ENCODE data around the gene CYLD.

Gene CYLD

DNA sequence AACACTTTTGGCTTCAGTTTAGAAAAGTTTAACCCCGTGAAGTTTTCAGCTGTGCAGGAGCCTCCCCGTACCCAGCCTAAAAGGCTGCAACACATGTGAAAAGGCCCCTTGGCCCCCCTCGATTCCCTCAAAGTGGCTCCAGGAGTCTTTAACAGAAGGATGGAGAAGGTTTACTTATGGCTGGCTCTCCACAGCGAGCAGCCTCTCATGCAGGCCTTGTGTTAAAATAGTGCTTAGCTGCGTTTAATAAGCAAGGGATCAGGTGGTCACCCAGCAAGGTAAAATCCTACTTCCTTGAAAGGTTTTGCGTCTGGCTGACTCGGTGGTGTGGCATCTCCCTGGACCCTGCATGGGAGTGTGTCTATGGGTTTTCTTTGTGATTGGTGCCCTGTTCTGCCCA is 8.4 kb upstream of the CYLD start:
- Histone ChIP-seq H3K4me2 (ENCODE audit: low read length) (no peak overlapping the region), H3K79me2 (ENCODE audit: low read length) (no peaks in the 10 kb centered on the region), H3K4me3 (ENCODE audit: low read length) (no peak overlapping the region), H2AFZ (ENCODE audit: low read depth, low read length) (no peak overlapping the region), H3K27ac (ENCODE audit: low read length) (no peak overlapping the region), H4K20me1 (ENCODE audit: insufficient read depth, low read length) (no peaks in the 10 kb centered on the region), H3K27me3 (ENCODE audit: low read depth, low read length) (no peaks in the 10 kb centered on the region), H3K9me3 (ENCODE audit: insufficient read depth, low read length) (no peaks in the 10 kb centered on the region), H3K9ac (ENCODE audit: low read length) (no peak overlapping the region), H3K36me3 (replicated peaks; ENCODE audit: low read depth, low read length) (no peaks in the 10 kb centered on the region), H3K4me1 (ENCODE audit: low read length) (no peaks in the 10 kb centered on the region)
- TF ChIP-seq, protein P1, sequence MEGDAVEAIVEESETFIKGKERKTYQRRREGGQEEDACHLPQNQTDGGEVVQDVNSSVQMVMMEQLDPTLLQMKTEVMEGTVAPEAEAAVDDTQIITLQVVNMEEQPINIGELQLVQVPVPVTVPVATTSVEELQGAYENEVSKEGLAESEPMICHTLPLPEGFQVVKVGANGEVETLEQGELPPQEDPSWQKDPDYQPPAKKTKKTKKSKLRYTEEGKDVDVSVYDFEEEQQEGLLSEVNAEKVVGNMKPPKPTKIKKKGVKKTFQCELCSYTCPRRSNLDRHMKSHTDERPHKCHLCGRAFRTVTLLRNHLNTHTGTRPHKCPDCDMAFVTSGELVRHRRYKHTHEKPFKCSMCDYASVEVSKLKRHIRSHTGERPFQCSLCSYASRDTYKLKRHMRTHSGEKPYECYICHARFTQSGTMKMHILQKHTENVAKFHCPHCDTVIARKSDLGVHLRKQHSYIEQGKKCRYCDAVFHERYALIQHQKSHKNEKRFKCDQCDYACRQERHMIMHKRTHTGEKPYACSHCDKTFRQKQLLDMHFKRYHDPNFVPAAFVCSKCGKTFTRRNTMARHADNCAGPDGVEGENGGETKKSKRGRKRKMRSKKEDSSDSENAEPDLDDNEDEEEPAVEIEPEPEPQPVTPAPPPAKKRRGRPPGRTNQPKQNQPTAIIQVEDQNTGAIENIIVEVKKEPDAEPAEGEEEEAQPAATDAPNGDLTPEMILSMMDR (IDR thresholded peaks at IDR 0.05; ENCODE audit: low read depth, low read length) = no peak
- TF ChIP-seq EZH2phosphoT487 (IDR thresholded peaks at IDR 0.05; ENCODE audit: low read depth) = no peak

DNA sequence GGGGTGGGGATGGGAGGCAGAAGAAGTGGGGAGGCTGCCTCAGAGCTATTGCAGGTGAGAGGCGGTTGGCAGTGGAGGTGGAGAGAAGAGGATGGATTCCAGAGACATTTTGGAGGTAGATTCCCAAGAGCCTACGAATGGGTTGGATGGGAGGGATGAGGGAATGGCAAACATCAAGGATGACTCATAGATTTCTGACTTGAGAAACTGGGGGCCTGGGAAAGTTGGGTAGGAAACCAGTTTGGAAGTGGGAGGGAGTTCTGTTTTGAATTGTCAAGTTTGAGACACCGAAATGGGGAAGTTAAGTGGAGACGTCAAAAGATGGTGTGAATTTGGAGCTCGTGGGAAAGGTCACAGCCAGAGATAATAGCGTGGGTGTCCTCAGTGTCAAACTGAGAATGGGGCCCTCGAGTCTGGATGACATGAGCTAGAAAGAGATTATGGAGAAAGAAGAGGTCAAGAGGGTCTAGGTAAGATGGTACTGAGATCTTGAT is 6.2 kb upstream of the CYLD start:
- no peaks in the 10 kb centered on the region for H3K9me3 ChIP-seq (ENCODE audit: insufficient read depth, low read length)
- no peaks in the 10 kb centered on the region for H4K20me1 ChIP-seq (ENCODE audit: insufficient read depth, low read length)
- H3K36me3 ChIP-seq (replicated peaks; ENCODE audit: low read depth, low read length) = no peaks in the 10 kb centered on the region
- H3K9ac ChIP-seq (ENCODE audit: low read length) = no peak overlapping the region
- H2AFZ ChIP-seq (ENCODE audit: low read depth, low read length) = no peak overlapping the region
- H3K27me3 ChIP-seq (ENCODE audit: low read depth, low read length) = no peaks in the 10 kb centered on the region
- TF ChIP-seq, protein P1 (IDR thresholded peaks at IDR 0.05; ENCODE audit: low read depth, low read length) = no peak
- no peaks in the 10 kb centered on the region for H3K79me2 ChIP-seq (ENCODE audit: low read length)
- no peaks in the 10 kb centered on the region for H3K4me1 ChIP-seq (ENCODE audit: low read length)
- no peak overlapping the region for H3K4me2 ChIP-seq (ENCODE audit: low read length)
- H3K4me3 ChIP-seq (ENCODE audit: low read length) = no peak overlapping the region
- no peak overlapping the region for H3K27ac ChIP-seq (ENCODE audit: low read length)

DNA sequence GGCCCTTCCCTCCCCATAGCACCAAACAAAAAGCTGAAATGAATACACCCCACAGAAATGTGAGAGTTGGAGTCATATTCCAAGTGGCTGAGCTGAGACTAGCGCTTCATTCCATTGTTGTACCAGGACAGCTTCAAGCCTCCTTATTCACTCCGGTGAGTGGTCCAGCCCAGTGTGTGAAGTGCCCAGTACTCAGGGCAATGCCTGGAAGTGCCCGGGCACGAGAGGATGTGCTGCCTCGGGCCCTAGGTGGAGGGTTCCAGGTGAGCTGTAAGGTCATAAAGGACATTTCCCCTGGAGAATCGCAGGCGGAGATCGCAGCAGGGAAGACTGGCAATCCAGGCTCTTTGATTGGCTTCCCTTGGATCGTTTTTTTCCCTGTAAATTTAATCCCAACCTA is 5.4 kb upstream of the CYLD start:
- Histone ChIP-seq H3K27ac (ENCODE audit: low read length) (no peak overlapping the region), H3K4me3 (ENCODE audit: low read length) (no peak overlapping the region), H3K27me3 (ENCODE audit: low read depth, low read length) (no peaks in the 10 kb centered on the region), H3K9ac (ENCODE audit: low read length) (no peak overlapping the region), H3K79me2 (ENCODE audit: low read length) (no peaks in the 10 kb centered on the region), H2AFZ (ENCODE audit: low read depth, low read length) (no peak overlapping the region), H3K9me3 (ENCODE audit: insufficient read depth, low read length) (no peaks in the 10 kb centered on the region), H3K4me2 (ENCODE audit: low read length) (no peak overlapping the region), H3K36me3 (replicated peaks; ENCODE audit: low read depth, low read length) (no peaks in the 10 kb centered on the region), H3K4me1 (ENCODE audit: low read length) (peaks cover 5% of the 10 kb centered on the region; the same call in 1 of the 2 replicates), H4K20me1 (ENCODE audit: insufficient read depth, low read length) (no peaks in the 10 kb centered on the region)
- TF ChIP-seq, protein P1 (IDR thresholded peaks at IDR 0.05; ENCODE audit: low read depth, low read length) = no peak
- no peak for TF ChIP-seq EZH2phosphoT487 (IDR thresholded peaks at IDR 0.05; ENCODE audit: low read depth)

DNA sequence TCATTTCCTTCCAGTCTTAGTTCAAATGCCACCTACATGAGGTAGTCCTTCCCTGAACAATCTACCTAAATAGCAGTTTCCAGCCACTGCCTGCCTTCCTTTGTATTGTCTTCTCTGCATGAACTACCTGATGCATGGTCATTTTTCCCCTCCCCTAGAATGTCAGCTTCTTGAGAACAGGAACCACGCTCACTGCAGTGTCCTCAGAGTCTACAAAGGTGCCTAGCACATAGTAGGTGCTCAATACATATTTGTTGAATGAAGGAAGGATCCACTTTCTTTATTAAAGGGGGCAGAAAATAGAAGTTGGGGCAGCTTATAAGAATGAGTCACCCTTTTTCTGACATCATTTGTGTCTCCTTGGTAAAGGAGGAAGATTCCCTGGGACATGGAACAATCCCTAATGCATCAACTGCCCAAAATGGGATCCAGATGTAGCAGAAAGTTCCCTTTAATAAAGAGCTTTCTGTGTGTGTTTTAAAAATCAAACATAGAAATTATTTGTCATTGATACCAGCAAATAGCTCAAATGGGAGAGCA is 4.4 kb upstream of the CYLD start:
- H3K9ac ChIP-seq (ENCODE audit: low read length) = no peak overlapping the region
- H4K20me1 ChIP-seq (ENCODE audit: insufficient read depth, low read length) = no peaks in the 10 kb centered on the region
- H3K4me2 ChIP-seq (ENCODE audit: low read length) = no peak overlapping the region
- peaks cover 5% of the 10 kb centered on the region; the same call in 1 of the 2 replicates for H3K4me1 ChIP-seq (ENCODE audit: low read length)
- no peak overlapping the region for H3K27ac ChIP-seq (ENCODE audit: low read length)
- no peak overlapping the region for H2AFZ ChIP-seq (ENCODE audit: low read depth, low read length)
- TF ChIP-seq, protein P1 (IDR thresholded peaks at IDR 0.05; ENCODE audit: low read depth, low read length) = no peak
- no peak for TF ChIP-seq EZH2phosphoT487 (IDR thresholded peaks at IDR 0.05; ENCODE audit: low read depth)
- H3K36me3 ChIP-seq (replicated peaks; ENCODE audit: low read depth, low read length) = no peaks in the 10 kb centered on the region
- H3K79me2 ChIP-seq (ENCODE audit: low read length) = no peaks in the 10 kb centered on the region
- H3K9me3 ChIP-seq (ENCODE audit: insufficient read depth, low read length) = no peaks in the 10 kb centered on the region
- H3K27me3 ChIP-seq (ENCODE audit: low read depth, low read length) = no peaks in the 10 kb centered on the region
- H3K4me3 ChIP-seq (ENCODE audit: low read length) = no peak overlapping the region

All from OCI-LY3 (cell line).